ENCODE results near the gene PPIE.

- TF ChIP-seq CTCF (IDR thresholded peaks at IDR 0.05; ENCODE audit: poor library complexity) (no peak), EZH2 (IDR thresholded peaks at IDR 0.05; ENCODE audit: borderline replicate concordance) (no peak)
Observed at GRCh38 chr1:39694026-39694425, 44.7 kb upstream of the PPIE start.
